ENCODE measurements around the gene PMEPA1.

- TF ChIP-seq EZH2phosphoT487 (IDR thresholded peaks at IDR 0.05; ENCODE audit: insufficient read depth, low read depth) (no peak), EZH2 (IDR thresholded peaks at IDR 0.05; ENCODE audit: insufficient read depth, poor library complexity, severe bottlenecking) (no peak)
These were observed 2.5 kb downstream of the PMEPA1 start for GRCh38 chr20:57707320-57707719.
